Amniotic stem cell (primary cell): ENCODE results near the gene KPTN.

Experiments used
- DNase-seq: peaks from one replicate; lab custom pipeline; 2025; lab: John Stamatoyannopoulos, UW

Gene KPTN

GRCh38 chr19:47434088-47434487 is 49.9 kb downstream of the KPTN start:
- no peak for DNase-seq

- DNase-seq, result no peak
Observed at GRCh38 chr19:47433121-47433520, 50.9 kb downstream of the KPTN start.

- DNase-seq, result no peak
Observed at GRCh38 chr19:47432499-47432898, 51.5 kb downstream of the KPTN start.

- DNase-seq, result no peak
Observed at GRCh38 chr19:47432091-47432490, 51.9 kb downstream of the KPTN start.

- no peak for DNase-seq
Observed at GRCh38 chr19:47430041-47430802, 53.8 kb downstream of the KPTN start.

- DNase-seq, result no peak
Observed at GRCh38 chr19:47429140-47429793, 54.8 kb downstream of the KPTN start.

- DNase-seq, result peak; percentile 100
Observed at GRCh38 chr19:47428177-47428894, 55.7 kb downstream of the KPTN start.

GRCh38 chr19:47427241-47428176 is 56.5 kb downstream of the KPTN start:
- no peak for DNase-seq
